Activated gamma-delta T cell (primary cell): ENCODE results near the gene IFNLR1.

Experiments
- DNase-seq: peaks from one replicate; lab custom pipeline; 2025; lab: John Stamatoyannopoulos, UW

Gene IFNLR1

GRCh38 chr1:24205345-24206082 lies 18.4 kb upstream of the IFNLR1 start:
- DNase-seq, result no peak

- no peak for DNase-seq
Measured at GRCh38 chr1:24204116-24204515, 17.0 kb upstream of the IFNLR1 start.

GRCh38 chr1:24203404-24203803 lies 16.3 kb upstream of the IFNLR1 start:
- DNase-seq, result no peak

GRCh38 chr1:24202987-24203386 lies 15.9 kb upstream of the IFNLR1 start:
- no peak for DNase-seq

- DNase-seq, result no peak
Measured at GRCh38 chr1:24202556-24202955, 15.5 kb upstream of the IFNLR1 start.

- DNase-seq, result no peak
Measured at GRCh38 chr1:24201941-24202440, 14.9 kb upstream of the IFNLR1 start.

- no peak for DNase-seq
Measured at GRCh38 chr1:24199291-24199900, 12.3 kb upstream of the IFNLR1 start.

- no peak for DNase-seq
Measured at GRCh38 chr1:24198766-24199165, 11.7 kb upstream of the IFNLR1 start.

GRCh38 chr1:24195874-24196273 lies 8.8 kb upstream of the IFNLR1 start:
- no peak for DNase-seq

- no peak for DNase-seq
Measured at GRCh38 chr1:24195136-24195535, 8.0 kb upstream of the IFNLR1 start.

GRCh38 chr1:24193046-24193445 lies 6.0 kb upstream of the IFNLR1 start:
- DNase-seq, result no peak

- DNase-seq, result no peak
Measured at GRCh38 chr1:24191860-24192259, 4.8 kb upstream of the IFNLR1 start.

- no peak for DNase-seq
Measured at GRCh38 chr1:24190983-24191461, 3.9 kb upstream of the IFNLR1 start.

- no peak for DNase-seq
Measured at GRCh38 chr1:24189528-24189927, 2.4 kb upstream of the IFNLR1 start.

GRCh38 chr1:24186711-24186992 lies 437 bp downstream of the IFNLR1 start:
- DNase-seq, result no peak

GRCh38 chr1:24186031-24186710 lies 918 bp downstream of the IFNLR1 start:
- DNase-seq, result no peak

- DNase-seq, result no peak
Measured at GRCh38 chr1:24185076-24185475, 2.0 kb downstream of the IFNLR1 start.

GRCh38 chr1:24182061-24182460 lies 5.0 kb downstream of the IFNLR1 start:
- DNase-seq, result no peak

GRCh38 chr1:24181619-24182018 lies 5.5 kb downstream of the IFNLR1 start:
- no peak for DNase-seq

GRCh38 chr1:24180676-24181075 lies 6.4 kb downstream of the IFNLR1 start:
- no peak for DNase-seq

GRCh38 chr1:24179251-24179840 lies 7.7 kb downstream of the IFNLR1 start:
- DNase-seq, result no peak

GRCh38 chr1:24178407-24178806 lies 8.7 kb downstream of the IFNLR1 start:
- DNase-seq, result no peak

GRCh38 chr1:24177161-24177560 lies 9.9 kb downstream of the IFNLR1 start:
- DNase-seq, result no peak
